Measurements from ENCODE around the gene JKAMP.

The JKAMP gene

DNA sequence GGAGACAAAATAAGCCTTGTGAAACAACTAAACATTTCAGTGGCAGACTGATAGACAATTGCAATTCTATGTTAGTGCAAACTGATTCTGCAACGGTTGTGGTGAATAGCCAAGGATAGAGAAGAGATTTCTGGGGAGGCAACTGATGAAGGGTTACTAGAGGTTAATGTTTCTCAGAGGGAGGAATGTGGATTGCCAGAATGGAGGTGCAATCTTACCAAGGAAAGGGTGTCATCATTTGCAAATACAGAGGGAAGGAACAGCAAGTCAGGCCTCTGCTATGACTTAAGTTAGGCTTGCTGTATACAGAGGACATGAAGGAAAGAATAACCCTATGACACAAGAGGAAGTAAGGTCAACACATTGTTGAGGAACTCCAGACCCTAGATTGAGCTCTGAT lies 56.5 kb downstream of the JKAMP start:
- no peaks in the 10 kb centered on the region for H3K36me3 ChIP-seq (ENCODE audit: insufficient read depth, insufficient read length, low read length)
- no peak for DNase-seq (ENCODE audit: low read depth, low spot score)

DNA sequence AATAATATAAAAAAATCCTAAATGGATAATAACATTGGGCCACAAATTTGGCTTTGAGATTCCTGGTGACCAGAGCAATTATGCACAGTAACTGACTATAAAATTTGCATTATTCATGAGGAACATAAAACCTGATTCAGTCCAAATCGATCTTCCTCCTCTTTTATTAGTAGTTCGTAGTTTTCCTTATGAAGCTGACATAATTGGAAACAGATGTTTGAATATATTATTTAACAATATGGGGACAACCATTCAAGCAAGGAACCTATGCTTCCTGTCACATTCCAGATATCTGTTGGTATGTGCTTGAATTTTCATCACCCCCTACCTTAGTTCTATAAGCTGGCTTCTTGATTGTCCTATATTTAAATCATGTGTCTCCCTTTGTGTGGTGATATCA lies 57.4 kb downstream of the JKAMP start:
- no peaks in the 10 kb centered on the region for H3K36me3 ChIP-seq (ENCODE audit: insufficient read depth, insufficient read length, low read length)
- DNase-seq (ENCODE audit: low read depth, low spot score): no peak
- H3K9ac ChIP-seq (ENCODE audit: insufficient read length, low read depth): no peak overlapping the region
- H3K9me3 ChIP-seq (ENCODE audit: insufficient read depth, low read length): no peaks in the 10 kb centered on the region
- H3K27me3 ChIP-seq (ENCODE audit: insufficient read depth, insufficient read length): no peaks in the 10 kb centered on the region
- no peak overlapping the region for H3K4me3 ChIP-seq (ENCODE audit: insufficient read length, low read depth)
- no peak for TF ChIP-seq ZNF274 (IDR thresholded peaks at IDR 0.05; ENCODE audit: low read depth, low read length)
- TF ChIP-seq SUZ12 (IDR thresholded peaks at IDR 0.05; ENCODE audit: extremely low read depth, insufficient read depth, insufficient read length): no peak
- TF ChIP-seq YY1 (IDR thresholded peaks at IDR 0.05; ENCODE audit: insufficient read depth, insufficient read length): no peak
- no peaks in the 10 kb centered on the region for H3K4me1 ChIP-seq (ENCODE audit: insufficient read depth, insufficient read length)

More for the DNA sequence above, 56.5 kb downstream of the JKAMP start:
- no peak overlapping the region for H3K4me3 ChIP-seq (ENCODE audit: insufficient read length, low read depth)
- TF ChIP-seq ZNF274 (IDR thresholded peaks at IDR 0.05; ENCODE audit: low read depth, low read length) (no peak), YY1 (IDR thresholded peaks at IDR 0.05; ENCODE audit: insufficient read depth, insufficient read length) (no peak), SUZ12 (IDR thresholded peaks at IDR 0.05; ENCODE audit: extremely low read depth, insufficient read depth, insufficient read length) (no peak)
- H3K27me3 ChIP-seq (ENCODE audit: insufficient read depth, insufficient read length): no peaks in the 10 kb centered on the region
- H3K4me1 ChIP-seq (ENCODE audit: insufficient read depth, insufficient read length): no peaks in the 10 kb centered on the region
- no peak overlapping the region for H3K9ac ChIP-seq (ENCODE audit: insufficient read length, low read depth)
- H3K9me3 ChIP-seq (ENCODE audit: insufficient read depth, low read length): no peaks in the 10 kb centered on the region

DNA sequence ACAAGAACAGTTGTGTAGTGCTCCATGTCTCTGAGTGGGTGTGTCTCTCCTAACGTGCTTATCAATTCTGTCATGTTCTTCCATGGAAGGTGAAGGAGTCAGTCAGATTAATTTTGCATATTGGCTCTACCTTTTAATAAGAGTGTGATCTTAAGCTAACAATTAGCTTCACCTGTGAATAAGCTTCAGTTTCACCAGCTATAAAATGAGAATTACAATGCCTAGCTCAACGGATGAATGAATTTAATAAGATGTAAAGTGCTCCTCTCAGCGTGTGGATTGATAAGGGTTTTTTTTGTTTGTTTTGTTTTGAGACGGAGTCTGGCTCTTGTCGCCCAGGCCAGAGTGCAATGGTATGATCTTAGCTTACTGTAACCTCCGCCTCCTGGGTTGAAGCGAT lies 59.6 kb downstream of the JKAMP start:
- TF ChIP-seq ZNF274 (IDR thresholded peaks at IDR 0.05; ENCODE audit: low read depth, low read length) (no peak), SUZ12 (IDR thresholded peaks at IDR 0.05; ENCODE audit: extremely low read depth, insufficient read depth, insufficient read length) (no peak), YY1 (IDR thresholded peaks at IDR 0.05; ENCODE audit: insufficient read depth, insufficient read length) (no peak)
- no peaks in the 10 kb centered on the region for H3K36me3 ChIP-seq (ENCODE audit: insufficient read depth, insufficient read length, low read length)
- no peak overlapping the region for H3K9ac ChIP-seq (ENCODE audit: insufficient read length, low read depth)
- no peaks in the 10 kb centered on the region for H3K4me1 ChIP-seq (ENCODE audit: insufficient read depth, insufficient read length)
- H3K4me3 ChIP-seq (ENCODE audit: insufficient read length, low read depth): no peak overlapping the region
- no peaks in the 10 kb centered on the region for H3K27me3 ChIP-seq (ENCODE audit: insufficient read depth, insufficient read length)
- no peak for DNase-seq (ENCODE audit: low read depth, low spot score)
- no peaks in the 10 kb centered on the region for H3K9me3 ChIP-seq (ENCODE audit: insufficient read depth, low read length)

DNA sequence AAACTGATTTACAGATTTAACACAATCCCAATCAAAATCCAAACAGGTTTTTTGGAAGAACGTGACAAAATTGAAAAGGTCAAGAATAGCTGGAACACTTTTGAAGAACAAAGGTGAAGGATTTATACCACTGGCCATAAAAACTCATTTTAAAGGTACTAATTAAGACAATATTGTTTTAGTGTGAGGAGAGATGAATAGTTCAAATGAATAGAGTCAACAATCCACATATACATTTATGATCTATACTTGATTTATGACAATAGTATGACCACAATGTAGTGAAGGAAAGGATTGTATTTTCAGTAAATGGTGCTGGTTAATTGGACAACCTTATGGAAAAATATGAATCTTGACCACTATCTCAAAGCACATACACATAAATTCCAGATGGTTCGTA lies 63.0 kb downstream of the JKAMP start:
- DNase-seq (ENCODE audit: low read depth, low spot score): no peak
- H3K36me3 ChIP-seq (ENCODE audit: insufficient read depth, insufficient read length, low read length): no peaks in the 10 kb centered on the region
- TF ChIP-seq ZNF274 (IDR thresholded peaks at IDR 0.05; ENCODE audit: low read depth, low read length) (no peak), YY1 (IDR thresholded peaks at IDR 0.05; ENCODE audit: insufficient read depth, insufficient read length) (no peak), SUZ12 (IDR thresholded peaks at IDR 0.05; ENCODE audit: extremely low read depth, insufficient read depth, insufficient read length) (no peak)
- no peaks in the 10 kb centered on the region for H3K4me1 ChIP-seq (ENCODE audit: insufficient read depth, insufficient read length)
- H3K9me3 ChIP-seq (ENCODE audit: insufficient read depth, low read length): peaks cover 8% of the 10 kb centered on the region; the same call in 1 of the 2 replicates
- H3K27me3 ChIP-seq (ENCODE audit: insufficient read depth, insufficient read length): no peaks in the 10 kb centered on the region
- no peak overlapping the region for H3K4me3 ChIP-seq (ENCODE audit: insufficient read length, low read depth)
- no peak overlapping the region for H3K9ac ChIP-seq (ENCODE audit: insufficient read length, low read depth)

Measured in NT2/D1 (cell line).